ENCODE measurements around the gene RETREG3.

The RETREG3 gene

GRCh38 chr17:42653179-42654124 is 44.3 kb upstream of the RETREG3 start:
- Histone ChIP-seq H3K9ac (ENCODE audit: low read depth, low read length) (no peak overlapping the region), H2AFZ (ENCODE audit: low read depth, low read length) (no peak overlapping the region)

DNA sequence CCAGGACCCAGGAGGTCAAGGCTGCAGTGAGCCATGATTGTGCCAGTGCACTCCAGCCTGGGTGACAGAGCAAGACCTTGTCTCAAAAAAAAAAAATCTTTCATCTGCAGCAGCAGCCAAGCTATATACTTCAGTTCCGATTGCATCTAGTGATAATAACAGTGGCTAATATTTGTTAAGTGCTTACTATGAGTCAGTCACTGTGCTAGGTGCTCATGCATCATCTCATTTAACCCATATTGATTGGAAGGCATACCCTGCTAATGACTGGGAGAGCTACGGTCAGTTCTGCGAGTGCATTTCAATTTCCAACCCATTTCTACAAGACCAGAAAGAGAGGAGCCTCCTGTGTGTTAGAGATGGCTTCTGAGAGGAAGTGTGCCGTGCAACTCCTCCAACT is 42.2 kb upstream of the RETREG3 start:
- Histone ChIP-seq H3K4me2 (ENCODE audit: insufficient read depth, low read length) (no peak overlapping the region), H3K27ac (ENCODE audit: low read length) (no peak overlapping the region), H3K36me3 (ENCODE audit: insufficient read depth, low read length) (no peaks in the 10 kb centered on the region), H3K4me1 (ENCODE audit: insufficient read depth, low read length) (no peaks in the 10 kb centered on the region), H4K20me1 (ENCODE audit: insufficient read depth, low read length) (no peaks in the 10 kb centered on the region), H3K4me3 (ENCODE audit: low read depth in 1 of 2, low read length in 2 of 2) (no peak overlapping the region), H3K79me2 (ENCODE audit: insufficient read depth, low read length) (no peaks in the 10 kb centered on the region), H3K9ac (ENCODE audit: low read depth, low read length) (no peak overlapping the region), H2AFZ (ENCODE audit: low read depth, low read length) (no peak overlapping the region), H3K9me3 (ENCODE audit: insufficient read depth, low read length, severe bottlenecking) (no peaks in the 10 kb centered on the region), H3K27me3 (ENCODE audit: insufficient read depth, low read length, poor library complexity) (no peaks in the 10 kb centered on the region)
- ATAC-seq (ENCODE audit: insufficient read depth, low read depth) (no peak), DNase-seq (no peak)
- TF ChIP-seq EZH2 (IDR thresholded peaks at IDR 0.05; ENCODE audit: borderline replicate concordance, low read depth, low read length, severe bottlenecking): no peak
- TF ChIP-seq, protein P1, sequence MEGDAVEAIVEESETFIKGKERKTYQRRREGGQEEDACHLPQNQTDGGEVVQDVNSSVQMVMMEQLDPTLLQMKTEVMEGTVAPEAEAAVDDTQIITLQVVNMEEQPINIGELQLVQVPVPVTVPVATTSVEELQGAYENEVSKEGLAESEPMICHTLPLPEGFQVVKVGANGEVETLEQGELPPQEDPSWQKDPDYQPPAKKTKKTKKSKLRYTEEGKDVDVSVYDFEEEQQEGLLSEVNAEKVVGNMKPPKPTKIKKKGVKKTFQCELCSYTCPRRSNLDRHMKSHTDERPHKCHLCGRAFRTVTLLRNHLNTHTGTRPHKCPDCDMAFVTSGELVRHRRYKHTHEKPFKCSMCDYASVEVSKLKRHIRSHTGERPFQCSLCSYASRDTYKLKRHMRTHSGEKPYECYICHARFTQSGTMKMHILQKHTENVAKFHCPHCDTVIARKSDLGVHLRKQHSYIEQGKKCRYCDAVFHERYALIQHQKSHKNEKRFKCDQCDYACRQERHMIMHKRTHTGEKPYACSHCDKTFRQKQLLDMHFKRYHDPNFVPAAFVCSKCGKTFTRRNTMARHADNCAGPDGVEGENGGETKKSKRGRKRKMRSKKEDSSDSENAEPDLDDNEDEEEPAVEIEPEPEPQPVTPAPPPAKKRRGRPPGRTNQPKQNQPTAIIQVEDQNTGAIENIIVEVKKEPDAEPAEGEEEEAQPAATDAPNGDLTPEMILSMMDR (IDR thresholded peaks at IDR 0.05; ENCODE audit: borderline replicate concordance, extremely low read depth, low read length, poor library complexity, severe bottlenecking): no peak

More at GRCh38 chr17:42653179-42654124, 44.3 kb upstream of the RETREG3 start:
- no peaks in the 10 kb centered on the region for H3K36me3 ChIP-seq (ENCODE audit: insufficient read depth, low read length)
- no peak overlapping the region for H3K4me2 ChIP-seq (ENCODE audit: insufficient read depth, low read length)
- H3K27ac ChIP-seq (ENCODE audit: low read length): no peak overlapping the region
- H3K4me1 ChIP-seq (ENCODE audit: insufficient read depth, low read length): peaks cover 2% of the 10 kb centered on the region; the same call in 1 of the 2 replicates
- no peak overlapping the region for H3K4me3 ChIP-seq (ENCODE audit: low read depth in 1 of 2, low read length in 2 of 2)
- no peak for ATAC-seq (ENCODE audit: insufficient read depth, low read depth)
- no peak for TF ChIP-seq EZH2 (IDR thresholded peaks at IDR 0.05; ENCODE audit: borderline replicate concordance, low read depth, low read length, severe bottlenecking)
- TF ChIP-seq, protein P1 (IDR thresholded peaks at IDR 0.05; ENCODE audit: borderline replicate concordance, extremely low read depth, low read length, poor library complexity, severe bottlenecking): no peak
- no peak for DNase-seq
- H3K27me3 ChIP-seq (ENCODE audit: insufficient read depth, low read length, poor library complexity): no peaks in the 10 kb centered on the region
- H3K9me3 ChIP-seq (ENCODE audit: insufficient read depth, low read length, severe bottlenecking): no peaks in the 10 kb centered on the region
- no peaks in the 10 kb centered on the region for H3K79me2 ChIP-seq (ENCODE audit: insufficient read depth, low read length)
- no peaks in the 10 kb centered on the region for H4K20me1 ChIP-seq (ENCODE audit: insufficient read depth, low read length)

DNA sequence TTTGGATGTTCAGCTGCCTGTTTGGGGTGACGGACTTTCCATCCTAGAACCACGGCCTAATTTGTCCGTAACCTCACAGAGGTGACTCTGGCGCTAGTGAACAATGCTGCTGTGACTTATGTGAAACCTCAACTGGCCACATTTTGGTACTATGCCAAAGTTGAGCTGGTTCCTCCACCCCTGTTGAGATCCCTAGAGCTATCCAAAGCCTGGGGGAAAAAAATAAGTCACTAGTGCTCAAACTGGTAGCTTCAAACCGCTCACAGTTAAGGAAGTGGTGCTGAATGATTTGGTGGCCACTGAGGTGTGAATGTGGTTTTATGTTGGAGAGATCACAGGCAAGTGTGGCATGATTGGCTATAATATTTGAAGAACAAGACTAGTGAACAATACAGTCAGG is 38.6 kb upstream of the RETREG3 start:
- H3K27ac ChIP-seq (ENCODE audit: low read length): no peak overlapping the region
- H3K36me3 ChIP-seq (ENCODE audit: insufficient read depth, low read length): no peaks in the 10 kb centered on the region
- DNase-seq (no peak), ATAC-seq (ENCODE audit: insufficient read depth, low read depth) (no peak)
- no peaks in the 10 kb centered on the region for H4K20me1 ChIP-seq (ENCODE audit: insufficient read depth, low read length)
- TF ChIP-seq, protein P1 (IDR thresholded peaks at IDR 0.05; ENCODE audit: borderline replicate concordance, extremely low read depth, low read length, poor library complexity, severe bottlenecking): no peak
- TF ChIP-seq EZH2 (IDR thresholded peaks at IDR 0.05; ENCODE audit: borderline replicate concordance, low read depth, low read length, severe bottlenecking): no peak
- no peak overlapping the region for H3K4me2 ChIP-seq (ENCODE audit: insufficient read depth, low read length)
- H3K4me1 ChIP-seq (ENCODE audit: insufficient read depth, low read length): peaks cover under 1% of the 10 kb centered on the region
- no peaks in the 10 kb centered on the region for H3K9me3 ChIP-seq (ENCODE audit: insufficient read depth, low read length, severe bottlenecking)
- no peak overlapping the region for H2AFZ ChIP-seq (ENCODE audit: low read depth, low read length)
- no peak overlapping the region for H3K4me3 ChIP-seq (ENCODE audit: low read depth in 1 of 2, low read length in 2 of 2)
- no peaks in the 10 kb centered on the region for H3K27me3 ChIP-seq (ENCODE audit: insufficient read depth, low read length, poor library complexity)
- H3K9ac ChIP-seq (ENCODE audit: low read depth, low read length): no peak overlapping the region
- no peaks in the 10 kb centered on the region for H3K79me2 ChIP-seq (ENCODE audit: insufficient read depth, low read length)
